ENCODE measurements around the gene TIFAB. TPM values are rescaled to one million over a fixed set of nuclear protein-coding genes. Genes with fewer than 3 reads are reported as not detected.
A peak's percentile ranks its signal among the peaks of the same experiment; 100 is the strongest.
"Not testable (repeated sequence)": the region's sequence is repeated elsewhere in the genome, so short reads cannot be mapped to it uniquely, and the experiment has no call there.

Gene TIFAB
- not detected for total RNA-seq

GRCh38 chr5:135452321-135453030 lies at the start of gene TIFAB:
Gene TIFAB, minus strand, starts transcription at chr5:135452351. Its CDS starts 2,412 bp downstream, at chr5:135449939.
- WGBS, 2 donors: 81 to 85% methylated on average over 10 of the region's 10 CpGs
- Histone ChIP-seq H3K4me1 (peaks cover 0 to 6% (median 2%) of the 10 kb centered on the region in 4 donors), H3K9me3 (no peaks in the 10 kb centered on the region), H3K4me3 (no peak within 1 kb of the TSS), H3K36me3 (no peaks in the 10 kb centered on the region), H3K27ac (no peak within 1 kb of the TSS), H3K27me3 (no peaks in the 10 kb centered on the region)
- TF ChIP-seq EP300 (IDR thresholded peaks at IDR 0.05): no peak
- no peak for TF ChIP-seq CTCF (IDR thresholded peaks at IDR 0.05)
- TF ChIP-seq POLR2A (IDR thresholded peaks at IDR 0.05): no peak
- DNase-seq (ENCODE audit: low spot score in 2 of 2): peak in 1 of 2 donors; percentile 1

- Histone ChIP-seq H3K27ac (no peak overlapping the region), H3K4me3 (no peak overlapping the region), H3K36me3 (no peaks in the 10 kb centered on the region), H3K4me1 (peaks cover 0 to 9% (median 3%) of the 10 kb centered on the region in 4 donors), H3K27me3 (peaks cover 0 to 4% of the 10 kb centered on the region in 2 donors), H3K9me3 (no peaks in the 10 kb centered on the region)
- 76 to 94% methylated on average over 2 of the region's 2 CpGs for WGBS, 2 donors
- DNase-seq (ENCODE audit: low spot score in 2 of 2): no peak
- no peak for TF ChIP-seq CTCF (IDR thresholded peaks at IDR 0.05)
- no peak for TF ChIP-seq EP300 (IDR thresholded peaks at IDR 0.05)
- TF ChIP-seq POLR2A (IDR thresholded peaks at IDR 0.05): no peak
Measured at GRCh38 chr5:135498637-135498995, 46.5 kb upstream of the TIFAB start.

GRCh38 chr5:135497971-135498636 lies 46.0 kb upstream of the TIFAB start:
- no peaks in the 10 kb centered on the region for H3K36me3 ChIP-seq
- no peak for DNase-seq (ENCODE audit: low spot score in 2 of 2)
- 64 to 73% methylated on average over 8 of the region's 8 CpGs for WGBS, 2 donors
- no peaks in the 10 kb centered on the region for H3K9me3 ChIP-seq
- peaks cover 0 to 3% of the 10 kb centered on the region in 2 donors for H3K27me3 ChIP-seq
- H3K4me3 ChIP-seq: no peak overlapping the region
- peaks cover 0 to 11% (median 4%) of the 10 kb centered on the region in 4 donors for H3K4me1 ChIP-seq
- H3K27ac ChIP-seq: no peak overlapping the region
- TF ChIP-seq CTCF (IDR thresholded peaks at IDR 0.05) (no peak), EP300 (IDR thresholded peaks at IDR 0.05) (no peak), POLR2A (IDR thresholded peaks at IDR 0.05) (no peak)

DNA sequence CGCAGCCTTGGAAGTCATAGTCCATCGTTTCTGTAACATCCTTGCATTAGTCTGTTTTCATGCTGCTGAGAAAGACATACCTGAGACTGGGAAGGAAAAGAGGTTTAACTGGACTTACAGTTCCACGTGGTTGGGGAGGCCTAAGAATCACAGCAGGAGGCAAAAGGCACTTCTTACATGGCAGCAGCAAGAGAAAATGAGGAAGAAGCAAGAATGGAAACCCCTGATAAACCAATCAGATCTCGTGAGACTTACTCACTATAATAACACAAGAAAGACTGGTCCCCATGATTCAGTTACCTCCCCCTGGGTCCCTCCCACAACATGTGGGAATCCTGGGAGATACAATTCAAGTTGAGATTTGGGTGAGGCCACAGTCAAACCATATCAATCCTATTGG lies 43.4 kb upstream of the TIFAB start:
- H3K36me3 ChIP-seq; H3K9me3 ChIP-seq; H3K4me3 ChIP-seq; H3K27ac ChIP-seq; DNase-seq (ENCODE audit: low spot score in 2 of 2): not testable (repeated sequence)
- H3K27me3 ChIP-seq: peaks cover 0 to 23% of the 10 kb centered on the region in 2 donors
- H3K4me1 ChIP-seq: peaks cover 0 to 15% (median 4%) of the 10 kb centered on the region in 4 donors
- WGBS, 2 donors: 81 to 85% methylated on average over 4 of the region's 4 CpGs

DNA sequence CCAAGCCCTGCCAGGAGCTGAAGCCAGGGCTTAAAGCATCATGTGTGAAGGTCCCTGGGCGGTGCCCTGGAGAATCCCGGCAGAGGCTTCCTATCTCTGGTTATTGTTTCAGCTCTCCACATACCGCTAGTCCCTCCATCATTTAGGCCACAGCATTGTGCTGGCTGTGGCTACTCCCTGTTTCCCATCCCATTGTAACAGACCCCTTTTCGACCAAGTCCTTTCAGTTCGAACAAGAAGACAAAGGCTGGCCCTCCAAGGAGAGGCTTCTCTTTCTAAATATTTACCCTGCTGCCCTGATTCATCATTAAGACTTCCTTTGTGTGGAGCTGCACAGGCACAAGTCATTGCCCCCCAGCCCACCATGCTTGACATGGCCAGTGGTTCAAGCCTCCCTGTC lies 42.0 kb upstream of the TIFAB start:
- Histone ChIP-seq H3K4me1 (peaks cover 0 to 28% (median 15%) of the 10 kb centered on the region in 4 donors), H3K4me3 (no peak overlapping the region), H3K36me3 (no peaks in the 10 kb centered on the region), H3K27ac (peak overlapping the region in 2 of 4 donors; percentile 57 to 80), H3K27me3 (peaks cover 0 to 34% of the 10 kb centered on the region in 2 donors), H3K9me3 (no peaks in the 10 kb centered on the region)
- 82 to 84% methylated on average over 5 of the region's 5 CpGs for WGBS, 2 donors
- TF ChIP-seq EP300 (IDR thresholded peaks at IDR 0.05) (no peak), CTCF (IDR thresholded peaks at IDR 0.05) (no peak), POLR2A (IDR thresholded peaks at IDR 0.05) (no peak)
- no peak for DNase-seq (ENCODE audit: low spot score in 2 of 2)
